GM18526 (cell line): ENCODE results near the gene TRAF3.

Experiments
- POLR2A ChIP-seq: IDR thresholded peaks from 3 replicates; pipeline ENCODE4 v1.6.1; 2011; ENCODE audit not compliant: insufficient read length; ENCODE audit errors: extremely low read depth

TRAF3 gene

DNA sequence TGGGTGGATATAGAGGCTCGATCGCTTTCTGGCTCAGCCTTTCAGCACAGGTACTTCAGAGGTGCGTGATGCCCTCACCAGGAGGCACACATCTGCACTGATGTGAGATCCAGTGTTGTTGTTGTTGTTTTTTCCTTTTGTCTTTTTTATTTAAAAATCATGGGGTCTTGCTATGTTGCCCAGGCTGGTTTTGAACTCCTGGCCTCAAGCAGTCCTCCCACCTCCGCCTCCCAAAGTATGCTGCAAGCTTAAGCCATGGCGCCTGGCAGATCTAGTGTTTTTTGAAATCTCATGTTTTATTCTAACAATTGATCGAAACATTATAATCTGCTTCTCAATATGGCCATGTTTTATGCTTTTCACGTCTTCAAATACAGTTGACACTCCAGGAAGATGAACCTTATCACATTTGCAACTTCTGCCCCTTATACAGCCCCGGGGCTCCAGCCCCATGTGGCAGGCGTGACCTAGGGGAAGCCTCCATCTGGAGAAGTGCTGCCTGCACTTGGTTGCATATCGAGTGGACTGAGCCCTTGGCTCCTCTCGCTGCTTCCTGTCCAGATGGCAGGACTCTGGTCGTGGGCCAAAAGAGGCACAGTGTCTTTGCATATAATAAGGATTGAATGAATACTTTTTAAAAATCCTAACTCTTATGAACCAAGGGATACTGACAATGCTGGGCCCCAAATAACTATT is 71.7 kb downstream of the TRAF3 start:
- no peak for TF ChIP-seq POLR2A

DNA sequence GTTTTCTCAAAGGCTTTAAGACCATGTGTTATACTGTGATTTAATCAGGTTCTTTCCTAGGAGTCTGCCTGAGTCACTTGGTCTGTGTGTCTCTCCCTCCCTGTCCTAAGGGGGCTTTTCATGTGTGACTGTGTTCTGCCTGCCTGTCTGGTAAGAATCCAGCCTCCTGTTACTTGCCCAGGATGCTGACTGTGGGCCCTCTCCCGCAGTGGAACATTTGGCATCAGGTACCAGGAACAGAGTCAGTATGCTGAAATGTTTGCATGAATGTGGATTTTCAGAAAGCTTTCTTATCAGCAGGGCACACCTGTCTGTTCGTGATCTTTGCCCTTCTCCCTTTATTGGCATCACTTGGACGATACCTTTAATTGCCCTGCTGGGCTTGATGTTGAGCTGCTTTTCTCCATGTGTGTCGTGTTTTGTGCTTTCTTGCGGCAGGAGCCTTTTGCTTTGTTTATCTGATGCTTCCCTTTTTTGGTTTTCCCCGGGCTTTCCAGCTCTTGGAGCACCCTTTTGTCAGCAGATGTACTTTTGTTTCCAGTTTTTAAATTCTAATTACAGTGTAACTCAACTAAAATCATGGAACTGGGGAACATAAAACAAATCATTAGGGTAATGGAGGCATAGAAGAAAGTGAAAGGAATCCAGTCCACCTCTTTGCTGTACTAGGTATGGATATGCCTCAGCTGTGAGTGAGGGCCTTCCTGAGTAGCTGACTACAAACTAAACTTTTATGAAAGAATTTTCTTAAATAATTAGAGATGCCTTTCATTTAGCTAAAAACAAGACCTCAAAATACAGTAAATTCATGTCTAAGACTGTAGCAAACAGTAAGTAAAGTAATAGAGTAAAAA is 72.5 kb downstream of the TRAF3 start:
- no peak for TF ChIP-seq POLR2A

DNA sequence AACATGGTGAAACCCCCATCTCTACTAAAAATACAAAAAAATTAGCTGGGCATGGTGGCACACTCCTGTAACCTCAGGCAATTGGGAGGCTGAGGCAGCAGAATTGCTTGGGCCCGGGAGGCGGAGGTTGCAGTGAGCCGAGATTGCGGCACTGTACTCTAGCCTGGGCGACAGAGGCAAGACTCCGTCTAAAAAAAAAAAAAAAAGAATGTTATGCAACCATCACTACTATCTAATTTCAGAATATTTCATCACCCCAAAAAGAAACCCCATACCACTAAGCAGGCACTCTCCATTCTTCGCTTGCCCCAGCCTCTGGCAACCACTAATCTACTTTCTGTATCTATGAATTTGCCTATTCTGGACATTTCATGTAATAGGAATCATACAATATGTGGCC is 76.4 kb downstream of the TRAF3 start:
- no peak for TF ChIP-seq POLR2A

DNA sequence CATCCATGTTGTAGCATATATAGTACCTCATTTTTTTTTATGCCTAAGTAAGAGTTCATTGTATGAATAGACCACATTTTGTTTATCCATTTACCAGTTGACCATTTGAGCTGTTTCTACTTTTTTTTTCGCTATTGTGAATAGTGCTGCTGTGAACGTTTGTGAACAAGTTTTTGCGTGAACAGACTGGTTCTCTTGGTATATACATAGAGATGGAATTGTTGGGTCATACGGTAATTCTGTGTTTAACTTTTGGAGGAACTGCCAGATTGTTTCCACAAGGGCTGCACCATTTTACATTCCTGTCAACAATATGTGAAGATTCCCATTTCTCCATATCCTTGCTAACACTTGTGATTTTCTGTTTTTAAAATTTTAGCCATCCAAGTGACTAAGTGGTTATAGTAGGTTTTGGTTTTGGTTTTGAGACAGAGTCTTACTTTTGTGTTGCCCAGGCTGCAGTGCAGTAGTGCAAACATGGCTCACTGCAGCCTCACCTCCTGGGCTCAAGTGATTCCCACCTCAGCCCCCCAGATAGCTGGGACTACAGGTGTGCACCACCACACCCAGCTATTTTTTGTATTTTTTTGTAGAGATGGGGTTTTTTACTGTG is 76.9 kb downstream of the TRAF3 start:
- no peak for TF ChIP-seq POLR2A

DNA sequence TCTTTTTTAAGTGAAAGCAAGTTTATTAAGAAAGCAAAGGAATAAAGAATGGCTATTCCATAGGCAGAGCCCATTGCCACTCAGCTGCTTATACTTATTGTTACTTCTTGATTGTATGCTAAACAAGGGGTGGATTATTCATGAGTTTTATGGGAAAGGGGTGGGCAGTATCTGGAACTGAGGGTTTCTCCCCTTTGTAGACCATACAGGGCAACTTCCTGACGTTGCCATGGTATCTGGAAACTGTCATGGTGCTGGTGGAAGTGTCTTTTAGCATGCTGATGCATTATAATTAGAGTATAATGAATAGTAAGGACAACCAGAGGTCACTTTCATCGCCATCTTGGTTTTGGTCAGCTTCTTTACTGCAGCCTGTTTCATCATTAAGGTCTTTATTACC is 78.9 kb downstream of the TRAF3 start:
- no peak for TF ChIP-seq POLR2A

DNA sequence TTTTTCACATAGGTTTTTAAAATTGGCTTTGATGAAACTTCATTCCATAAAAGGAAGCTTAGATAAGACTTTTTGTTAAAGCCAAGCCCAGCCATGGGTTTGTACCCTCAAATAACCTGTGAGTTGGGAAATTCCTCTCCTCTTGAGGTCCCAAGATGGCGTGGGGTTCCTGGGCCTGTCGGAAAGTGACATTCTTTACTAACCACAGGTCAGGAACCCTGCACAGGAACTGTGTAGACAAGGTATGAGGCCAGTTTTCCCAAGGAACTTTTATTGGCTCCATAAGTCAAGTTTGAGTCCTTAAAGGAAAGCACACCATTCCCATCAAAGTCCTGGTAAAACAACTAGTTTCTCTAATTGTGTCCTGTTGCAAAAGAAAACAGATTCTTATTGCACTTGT is 80.2 kb downstream of the TRAF3 start:
- TF ChIP-seq POLR2A, result no peak

DNA sequence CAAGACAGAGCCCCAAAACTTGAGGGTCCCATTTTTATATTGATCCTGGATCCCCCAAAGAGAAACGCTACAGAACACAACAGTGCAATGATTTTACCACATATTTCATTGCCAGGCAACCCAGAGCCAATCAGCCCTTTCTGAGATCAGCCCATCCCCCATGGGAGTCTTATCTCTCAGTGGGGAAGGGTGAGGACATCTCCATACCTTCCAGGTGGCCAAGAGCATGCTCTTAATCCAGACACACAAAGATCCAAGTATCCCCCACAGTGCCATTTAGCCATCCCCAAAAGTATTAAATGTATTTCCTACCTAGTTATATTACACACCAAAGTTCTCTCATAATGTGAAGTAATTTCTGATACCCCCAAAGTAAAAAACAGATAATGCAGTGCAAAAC is 82.7 kb downstream of the TRAF3 start:
- TF ChIP-seq POLR2A, result no peak

DNA sequence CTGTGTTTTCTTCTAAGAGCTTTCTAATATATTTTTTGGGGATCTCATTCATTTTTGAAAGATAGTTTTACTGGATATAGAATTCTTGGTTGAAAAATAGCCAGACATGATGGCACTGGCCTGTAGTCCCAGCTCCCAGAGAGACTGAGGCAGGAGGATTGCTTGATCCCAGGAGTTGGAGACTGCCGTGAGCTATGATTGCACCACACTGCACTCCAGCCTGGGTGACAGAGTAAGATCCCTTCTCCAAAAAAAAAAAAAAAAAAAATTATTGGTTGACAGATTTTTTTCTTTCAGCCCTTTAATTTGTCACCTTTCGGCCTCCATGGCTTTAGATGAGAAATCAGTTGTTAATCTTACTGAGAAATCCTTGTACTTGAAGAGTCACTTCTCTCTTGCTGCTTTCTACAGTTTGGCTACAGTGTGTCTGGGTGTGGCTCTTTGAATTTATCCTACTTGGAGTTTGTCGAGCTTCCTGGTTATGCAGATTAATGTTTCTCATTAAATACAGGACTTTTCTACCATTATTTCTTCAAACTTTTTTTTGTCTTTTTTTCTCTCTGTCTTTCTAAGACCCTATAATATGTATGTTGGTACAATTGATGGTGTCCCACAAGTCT is 85.0 kb downstream of the TRAF3 start:
- TF ChIP-seq POLR2A, result no peak

DNA sequence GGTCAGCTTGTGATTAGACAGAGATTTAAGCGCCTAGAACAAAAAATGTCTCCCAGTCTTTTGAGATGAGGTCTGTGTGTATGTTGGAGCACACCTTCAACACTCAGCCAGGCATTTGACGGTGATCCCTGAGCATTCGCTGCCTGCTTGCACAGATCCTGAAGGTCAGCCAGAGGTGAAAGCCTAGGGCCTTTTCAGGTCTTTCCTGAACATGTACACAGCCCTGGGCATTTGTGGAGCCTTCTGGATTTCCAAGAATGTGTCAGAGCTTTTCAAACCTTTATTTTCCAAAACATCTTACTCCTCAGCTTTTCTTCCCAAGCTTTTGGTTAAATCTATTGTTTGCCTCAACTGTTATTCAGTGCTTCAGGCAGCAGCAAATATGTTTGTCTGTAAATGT is 86.1 kb downstream of the TRAF3 start:
- no peak for TF ChIP-seq POLR2A

DNA sequence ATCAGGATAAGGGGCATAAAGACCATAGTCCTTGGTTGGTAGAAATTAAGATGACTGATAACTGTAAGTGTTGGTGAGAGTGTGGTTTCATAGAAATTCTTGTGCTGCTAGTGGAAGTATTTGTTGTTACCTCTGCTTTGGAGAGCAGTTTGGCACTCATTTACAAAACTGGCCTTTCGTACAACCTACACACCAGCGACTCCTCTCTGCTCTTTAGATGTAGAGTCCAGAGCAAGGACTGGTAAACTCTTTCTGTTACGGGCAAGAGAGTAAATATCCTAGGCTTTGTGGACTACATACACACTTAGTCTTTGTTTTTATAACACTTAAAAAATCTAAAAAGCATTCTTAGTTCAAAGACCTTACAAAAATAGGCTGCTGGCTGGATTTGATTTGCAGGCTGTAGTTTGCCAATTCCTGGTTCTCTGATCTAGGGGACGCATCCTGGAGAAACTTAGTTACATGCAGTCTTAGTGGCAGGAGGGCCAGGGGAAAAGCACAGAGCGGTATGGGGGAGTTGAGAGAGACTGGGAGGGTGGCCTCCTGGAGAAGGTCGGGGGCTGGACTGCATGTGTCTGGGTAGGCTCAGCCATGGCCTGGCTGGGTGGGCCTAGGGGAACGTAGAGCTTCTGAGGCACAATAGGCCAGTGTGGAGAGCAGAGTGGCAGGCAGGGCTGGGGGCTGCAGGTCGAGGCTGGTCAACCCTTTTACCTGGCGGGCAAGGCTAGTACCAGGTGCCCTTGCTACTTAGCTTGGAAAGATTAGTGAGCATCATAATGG is 89.9 kb downstream of the TRAF3 start:
- TF ChIP-seq POLR2A, result no peak

DNA sequence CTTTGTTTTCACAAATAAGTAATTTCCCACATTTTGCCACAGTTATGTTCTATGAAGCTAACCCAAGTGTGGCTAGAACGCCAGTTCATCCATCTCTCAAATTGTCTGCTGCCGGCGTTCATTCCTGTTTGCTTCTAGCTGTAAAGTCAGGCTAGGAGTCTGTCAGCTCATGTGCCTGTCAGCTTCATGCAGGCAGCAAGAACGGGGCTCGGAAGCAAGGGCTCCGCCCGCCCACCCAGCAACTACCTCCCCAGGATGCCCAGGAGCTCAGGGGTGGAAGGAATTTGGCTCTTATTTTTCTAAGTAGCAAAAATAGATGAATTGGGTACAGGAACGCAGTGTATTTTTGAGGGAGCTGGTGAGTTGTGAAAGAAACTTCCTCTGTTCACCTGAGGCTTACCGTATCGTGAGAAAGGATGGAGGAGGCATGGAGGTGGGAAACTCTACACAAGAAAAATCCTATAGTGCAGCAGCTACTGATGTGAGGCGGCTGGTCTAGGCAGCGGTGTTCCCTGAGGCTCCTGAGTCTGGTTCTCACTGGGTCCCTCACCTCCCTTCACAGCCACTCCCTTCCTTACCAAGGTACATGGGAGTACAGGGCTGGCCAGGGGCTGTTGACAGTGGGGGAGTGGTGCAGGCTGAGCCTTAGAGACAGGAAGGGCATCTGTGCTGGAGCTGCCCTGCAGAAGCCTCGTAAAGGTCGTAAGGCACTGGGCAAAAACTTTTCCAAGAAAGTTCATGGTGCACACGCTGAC is 90.8 kb downstream of the TRAF3 start:
- no peak for TF ChIP-seq POLR2A

DNA sequence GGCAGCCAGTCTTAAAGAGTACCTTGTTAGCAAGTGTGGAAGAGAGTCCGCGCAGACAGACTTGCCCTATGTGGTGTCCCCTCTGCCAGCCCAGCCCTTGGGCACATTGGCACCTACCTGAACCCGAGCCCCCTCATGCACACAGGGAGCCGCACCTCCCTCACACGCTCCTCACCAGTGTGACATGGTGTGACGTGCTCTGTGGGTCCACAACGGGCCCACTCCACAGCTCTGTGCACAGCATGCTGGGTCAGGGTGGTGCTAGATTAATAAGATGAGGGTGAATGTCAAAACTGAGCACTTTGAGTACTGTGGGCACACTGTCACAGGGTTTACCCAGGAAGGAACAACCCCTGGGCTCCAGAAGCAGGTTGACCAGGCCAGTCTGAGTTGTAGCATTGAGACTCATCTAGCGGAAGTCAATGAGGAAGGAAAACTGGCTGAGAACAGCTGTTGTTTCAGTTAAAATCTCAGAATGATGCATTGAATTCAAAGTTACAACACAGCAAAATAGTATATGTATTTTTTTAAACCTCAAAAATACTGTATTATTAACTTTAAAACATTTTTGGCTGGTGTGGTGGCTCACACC is 91.8 kb downstream of the TRAF3 start:
- no peak for TF ChIP-seq POLR2A

DNA sequence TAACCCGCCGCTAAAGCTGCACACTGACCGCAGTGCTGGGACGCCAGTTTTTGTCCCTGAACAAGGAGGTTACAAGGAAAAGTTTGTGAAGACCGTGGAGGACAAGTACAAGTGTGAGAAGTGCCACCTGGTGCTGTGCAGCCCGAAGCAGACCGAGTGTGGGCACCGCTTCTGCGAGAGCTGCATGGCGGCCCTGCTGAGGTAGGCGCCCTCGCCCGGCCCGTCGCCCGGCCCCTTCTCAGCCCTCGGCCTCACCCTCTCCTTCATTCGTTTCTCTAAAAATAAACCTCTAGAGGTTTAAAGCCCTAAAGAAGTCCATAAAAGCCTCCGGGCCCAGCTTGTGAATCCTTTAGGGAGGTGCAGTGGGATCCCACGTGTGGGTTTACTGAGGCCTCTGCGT is 93.0 kb downstream of the TRAF3 start:
- no peak for TF ChIP-seq POLR2A
